Transverse colon (tissue), 3 donors: Measurements from ENCODE around the gene IFNK.

Experiments used
- CTCF ChIP-seq, 5 experiments: fragments of 200-600 bp in 3 of 5; fragments of 450-650 bp in 2 of 5; sonication (generic) in 3 of 5; IDR thresholded peaks; 1 replicate in 2 of 5; 2 replicates in 3 of 5; pipeline ENCODE4 v1.5.1; 2016 to 2017; ENCODE audit warnings: antibody characterized with exemption in 5 of 5, inconsistent platforms in 3 of 5, mild to moderate bottlenecking in 2 of 5, moderate library complexity in 1 of 5
- POLR2A ChIP-seq: fragments of 450-650 bp; IDR thresholded peaks from one replicate; pipeline ENCODE4 v1.6.1; 2016; ENCODE audit warnings: antibody characterized with exemption, mild to moderate bottlenecking, moderate library complexity

DNA sequence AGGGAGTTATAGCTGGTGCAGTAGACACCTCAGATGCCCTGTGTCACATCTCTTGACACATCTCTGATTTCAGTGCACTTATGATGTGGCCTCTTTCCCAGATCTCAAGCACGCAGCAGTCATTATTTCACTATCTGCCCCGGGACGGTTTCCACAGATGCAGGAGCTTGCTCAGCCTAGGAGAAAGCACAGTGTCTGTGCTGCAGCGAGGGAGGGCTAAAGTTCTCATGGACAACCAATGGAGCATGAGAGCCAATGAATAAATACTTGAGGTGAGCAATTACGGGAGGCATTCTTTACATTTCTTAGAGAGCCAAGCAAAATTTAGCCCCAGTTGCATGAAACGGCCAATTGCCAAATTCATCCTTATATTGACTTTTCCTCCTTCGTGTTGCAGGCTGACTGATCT lies 12.9 kb downstream of the IFNK start:
- TF ChIP-seq CTCF (IDR thresholded peaks at IDR 0.05): no peak
- no peak for TF ChIP-seq POLR2A
